ENCODE data around the gene KANSL3.

KANSL3 gene

DNA sequence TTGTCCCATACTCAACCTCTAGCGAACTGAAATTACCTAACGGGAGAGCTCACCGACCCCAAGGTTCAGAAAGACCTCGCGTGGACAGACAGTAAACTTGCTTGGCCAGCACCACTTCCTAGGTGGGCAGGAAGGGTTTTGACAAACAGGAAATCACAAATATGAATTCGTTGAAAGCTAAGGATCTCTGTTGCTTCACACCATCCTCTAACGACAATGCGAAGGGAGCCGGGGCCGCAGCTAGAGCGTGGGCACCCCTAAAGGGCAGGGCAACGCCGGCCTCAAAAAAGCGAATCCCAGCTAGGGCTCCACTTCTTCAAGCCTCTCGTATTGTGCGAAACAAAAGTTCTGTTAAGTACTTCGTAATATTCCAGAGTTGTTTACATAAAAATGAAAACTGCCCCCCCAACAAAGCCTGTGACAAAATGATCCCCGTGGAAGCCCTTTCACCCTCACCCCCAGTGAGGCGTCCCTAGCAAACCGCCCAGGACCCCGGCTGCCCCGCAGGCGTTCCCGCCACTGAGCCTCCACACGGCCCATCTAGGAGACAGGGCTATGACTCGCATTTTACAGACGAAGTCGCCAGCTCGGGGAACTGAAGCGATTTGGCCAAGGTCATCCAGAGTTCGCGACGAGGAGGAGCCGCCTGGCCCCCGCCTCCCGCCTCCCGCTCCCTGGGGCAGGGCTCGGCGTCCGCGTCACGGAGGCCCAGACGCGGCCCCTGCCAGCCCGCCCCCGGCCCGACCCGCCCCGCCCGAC is 548 bp downstream of the KANSL3 start:
- Mint-ChIP-seq H3K27ac (peak overlapping the region; percentile 97), H3K4me1 (peaks cover 17 to 30% of the 10 kb centered on the region in 2 donors), H3K4me3 (peak overlapping the region; percentile 94 to 98), H3K36me3 (peaks cover 4 to 12% of the 10 kb centered on the region in 2 donors), H3K9me3 (no peaks in the 10 kb centered on the region), H3K27me3 (peaks cover 0 to 10% of the 10 kb centered on the region in 2 donors)
- DNase-seq (peak; percentile 81), ATAC-seq (replicated peaks) (peak; percentile 90 to 91)

DNA sequence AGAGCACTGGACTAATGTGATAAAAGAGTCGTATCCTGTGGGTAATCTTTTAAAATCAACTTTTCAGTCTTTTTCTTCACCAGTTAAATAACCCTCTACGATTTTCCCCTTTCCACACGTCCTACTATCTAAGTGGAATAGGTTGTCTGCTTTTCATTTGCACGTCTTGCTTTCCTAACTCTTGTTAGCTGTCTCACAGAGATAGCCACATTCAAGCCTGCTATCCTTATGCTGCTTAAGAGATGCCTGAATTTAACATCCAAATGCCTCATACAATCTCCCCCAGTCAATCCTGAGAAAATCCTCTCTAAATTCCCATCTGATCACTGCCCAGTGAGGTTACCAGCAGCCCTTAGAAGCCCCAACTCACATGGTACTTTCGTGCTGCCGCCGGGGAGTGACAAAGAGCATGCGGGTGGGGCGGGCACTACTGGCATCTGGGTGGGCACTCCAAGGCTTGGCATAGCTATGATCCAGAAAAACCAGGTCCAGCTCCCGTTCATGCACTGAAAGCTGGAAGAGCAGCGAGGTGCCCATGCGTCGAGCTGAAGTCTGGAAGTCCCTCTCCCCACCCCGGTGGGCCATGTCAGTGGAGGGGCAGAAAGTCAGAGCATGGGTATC is 1.5 kb downstream of the KANSL3 start:
- peaks cover 4 to 17% of the 10 kb centered on the region in 2 donors for H3K36me3 Mint-ChIP-seq
- H3K27ac Mint-ChIP-seq: no peak overlapping the region
- H3K27me3 Mint-ChIP-seq: peaks cover 0 to 10% of the 10 kb centered on the region in 2 donors
- no peak for ATAC-seq (replicated peaks)
- H3K4me3 Mint-ChIP-seq: peak overlapping the region; percentile 94 to 98
- H3K9me3 Mint-ChIP-seq: no peaks in the 10 kb centered on the region
- DNase-seq: no peak
- peaks cover 17 to 30% of the 10 kb centered on the region in 2 donors for H3K4me1 Mint-ChIP-seq

GRCh38 chr2:96633641-96634040 is 4.5 kb downstream of the KANSL3 start:
- Mint-ChIP-seq H3K27me3 (no peaks in the 10 kb centered on the region), H3K27ac (no peak overlapping the region), H3K36me3 (peaks cover 8 to 28% of the 10 kb centered on the region in 2 donors), H3K4me3 (no peak overlapping the region), H3K9me3 (no peaks in the 10 kb centered on the region), H3K4me1 (peaks cover 17 to 30% of the 10 kb centered on the region in 2 donors)
- DNase-seq: no peak
- ATAC-seq (replicated peaks): no peak

GRCh38 chr2:96631804-96632435 is 6.2 kb downstream of the KANSL3 start:
- Mint-ChIP-seq H3K27ac (no peak overlapping the region), H3K4me3 (no peak overlapping the region), H3K36me3 (peaks cover 17 to 41% of the 10 kb centered on the region in 2 donors), H3K9me3 (no peaks in the 10 kb centered on the region), H3K27me3 (no peaks in the 10 kb centered on the region), H3K4me1 (peaks cover 13 to 22% of the 10 kb centered on the region in 2 donors)
- no peak for DNase-seq
- no peak for ATAC-seq (replicated peaks)

DNA sequence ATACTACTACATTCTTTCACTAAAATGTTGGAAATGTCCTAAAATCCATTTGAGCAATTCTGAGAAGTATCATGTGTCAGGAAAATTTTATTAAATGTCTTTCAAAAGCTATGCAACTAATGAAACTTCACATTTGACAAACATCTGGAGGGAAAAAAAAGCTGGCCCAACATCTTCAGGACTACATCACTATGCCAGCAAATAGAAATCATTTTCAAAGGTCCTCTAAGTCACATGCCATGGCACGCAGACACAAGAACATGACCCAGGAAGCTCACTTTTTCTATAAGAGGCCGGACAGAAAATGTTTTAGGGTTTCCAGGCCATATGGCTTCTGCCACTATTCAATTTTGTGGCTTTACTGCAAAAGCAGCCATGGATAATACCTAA is 11.6 kb downstream of the KANSL3 start:
- Mint-ChIP-seq H3K4me1 (peaks cover 0 to 2% of the 10 kb centered on the region in 2 donors), H3K27me3 (no peaks in the 10 kb centered on the region), H3K27ac (no peak overlapping the region), H3K9me3 (no peaks in the 10 kb centered on the region), H3K4me3 (no peak overlapping the region), H3K36me3 (peaks cover 22 to 39% of the 10 kb centered on the region in 2 donors)
- DNase-seq (no peak), ATAC-seq (replicated peaks) (no peak)

- H3K36me3 Mint-ChIP-seq: peaks cover 23 to 39% of the 10 kb centered on the region in 2 donors
- H3K4me3 Mint-ChIP-seq: no peak overlapping the region
- no peaks in the 10 kb centered on the region for H3K9me3 Mint-ChIP-seq
- no peaks in the 10 kb centered on the region for H3K27me3 Mint-ChIP-seq
- DNase-seq (no peak), ATAC-seq (replicated peaks) (no peak)
- H3K27ac Mint-ChIP-seq: no peak overlapping the region
- peaks cover 0 to 2% of the 10 kb centered on the region in 2 donors for H3K4me1 Mint-ChIP-seq
Observed at GRCh38 chr2:96625571-96626552, 12.2 kb downstream of the KANSL3 start.

DNA sequence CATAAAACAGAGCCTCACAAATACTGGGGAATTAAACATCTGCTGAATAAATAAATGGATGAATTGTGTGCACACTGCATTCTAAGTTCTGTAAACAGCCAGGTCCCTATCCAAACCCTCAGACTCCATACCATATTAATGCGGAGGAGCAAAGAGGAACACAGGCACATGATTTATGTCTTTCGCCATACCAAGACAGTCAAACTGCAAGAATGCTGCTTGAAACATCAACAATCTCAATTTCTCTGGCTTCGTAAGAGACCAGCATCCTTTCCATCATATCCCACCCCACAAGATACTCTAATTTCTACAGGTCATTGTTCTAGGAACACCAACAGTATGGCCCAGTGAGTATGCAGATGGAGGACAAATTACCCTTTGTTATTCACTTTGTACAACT is 15.0 kb downstream of the KANSL3 start:
- Mint-ChIP-seq H3K4me3 (no peak overlapping the region), H3K27ac (no peak overlapping the region), H3K9me3 (no peaks in the 10 kb centered on the region), H3K27me3 (no peaks in the 10 kb centered on the region), H3K36me3 (peaks cover 28 to 42% of the 10 kb centered on the region in 2 donors), H3K4me1 (peaks cover 0 to 2% of the 10 kb centered on the region in 2 donors)
- ATAC-seq (replicated peaks): no peak
- no peak for DNase-seq

DNA sequence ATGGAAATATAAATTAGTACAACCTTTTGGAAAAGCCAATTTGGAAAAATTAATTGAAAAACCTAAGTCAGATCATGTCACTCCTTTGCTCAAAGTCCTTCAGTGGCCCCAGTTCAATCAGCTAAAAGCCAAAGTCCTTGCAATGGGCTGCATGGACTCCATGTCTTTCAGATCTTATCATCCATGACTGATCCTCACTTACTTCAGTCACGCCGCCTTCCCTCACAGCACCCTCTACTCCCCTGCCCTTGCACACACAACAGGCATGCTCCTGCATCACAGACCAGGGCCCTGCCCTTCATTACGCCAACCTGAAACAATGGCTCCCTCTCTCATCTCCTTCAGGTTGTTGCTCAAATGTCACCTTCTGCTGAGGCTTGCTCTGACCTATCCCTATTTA is 15.6 kb downstream of the KANSL3 start:
- Mint-ChIP-seq H3K9me3 (no peaks in the 10 kb centered on the region), H3K27me3 (no peaks in the 10 kb centered on the region), H3K36me3 (peaks cover 24 to 41% of the 10 kb centered on the region in 2 donors), H3K27ac (no peak overlapping the region), H3K4me1 (peaks cover 0 to 2% of the 10 kb centered on the region in 2 donors), H3K4me3 (no peak overlapping the region)
- DNase-seq (no peak), ATAC-seq (replicated peaks) (no peak)

- no peak overlapping the region for H3K4me3 Mint-ChIP-seq
- H3K4me1 Mint-ChIP-seq: peaks cover 0 to 2% of the 10 kb centered on the region in 2 donors
- DNase-seq (no peak), ATAC-seq (replicated peaks) (no peak)
- H3K27ac Mint-ChIP-seq: no peak overlapping the region
- no peaks in the 10 kb centered on the region for H3K9me3 Mint-ChIP-seq
- no peaks in the 10 kb centered on the region for H3K27me3 Mint-ChIP-seq
- H3K36me3 Mint-ChIP-seq: peaks cover 26 to 39% of the 10 kb centered on the region in 2 donors
Observed at GRCh38 chr2:96618596-96619283, 19.4 kb downstream of the KANSL3 start.

GRCh38 chr2:96617012-96617411 is 21.1 kb downstream of the KANSL3 start:
- H3K36me3 Mint-ChIP-seq: peaks cover 34 to 46% of the 10 kb centered on the region in 2 donors
- no peak overlapping the region for H3K27ac Mint-ChIP-seq
- no peaks in the 10 kb centered on the region for H3K9me3 Mint-ChIP-seq
- H3K4me3 Mint-ChIP-seq: no peak overlapping the region
- H3K4me1 Mint-ChIP-seq: no peaks in the 10 kb centered on the region
- DNase-seq (no peak), ATAC-seq (replicated peaks) (no peak)
- H3K27me3 Mint-ChIP-seq: no peaks in the 10 kb centered on the region

- Mint-ChIP-seq H3K27ac (no peak overlapping the region), H3K36me3 (peaks cover 35 to 51% of the 10 kb centered on the region in 2 donors), H3K4me1 (no peaks in the 10 kb centered on the region), H3K27me3 (no peaks in the 10 kb centered on the region), H3K9me3 (no peaks in the 10 kb centered on the region), H3K4me3 (no peak overlapping the region)
- DNase-seq: no peak
- no peak for ATAC-seq (replicated peaks)
Observed at GRCh38 chr2:96616535-96616934, 21.6 kb downstream of the KANSL3 start.

GRCh38 chr2:96616128-96616527 is 22.0 kb downstream of the KANSL3 start:
- no peaks in the 10 kb centered on the region for H3K4me1 Mint-ChIP-seq
- peaks cover 39 to 55% of the 10 kb centered on the region in 2 donors for H3K36me3 Mint-ChIP-seq
- H3K27ac Mint-ChIP-seq: no peak overlapping the region
- ATAC-seq (replicated peaks): no peak
- no peak for DNase-seq
- H3K9me3 Mint-ChIP-seq: no peaks in the 10 kb centered on the region
- no peaks in the 10 kb centered on the region for H3K27me3 Mint-ChIP-seq
- H3K4me3 Mint-ChIP-seq: no peak overlapping the region

Measured in stimulated activated naive B cell treated with anti-CD40 and anti-IgM and Interleukin-4, amounts not matched to agents 10 μg/mL and 1 μg/mL and 100 μg/mL, for 72 hours (primary cell).